Panc1 (cell line): Measurements from ENCODE around the gene PHOSPHO2. TPM values are rescaled to one million over a fixed set of nuclear protein-coding genes. Genes with fewer than 3 reads are reported as not detected.

Source experiments
- ATAC-seq: fragments of 200-7000 bp; cut with Tn5 transposase; 2 replicates; pipeline ENCODE4 v1.9.1; 2020; ENCODE audit warnings: mild to moderate bottlenecking, moderate library complexity
- BruUV-seq: library from RNA; stranded (reverse); fragments of 400-500 nt; replicated peaks from 2 replicates; lab custom pipeline; 2021; lab: Mats Ljungman, UMichigan
- CTCF ChIA-PET: fragments of 300-600 bp; sonication (Branson Sonifier 250); formaldehyde crosslinking; loops from one replicate; lab custom pipeline; 2022; ENCODE audit warnings: antibody characterized with exemption; lab: Charles Lee
- POLR2A ChIA-PET: fragments of 300-600 bp; sonication (Branson Sonifier 250); formaldehyde crosslinking; loops from one replicate; lab custom pipeline; 2022; ENCODE audit warnings: antibody characterized with exemption; lab: Charles Lee
- DNase-seq: peaks from one replicate; pipeline ENCODE4 v3.0.0-alpha.2; 2010; ENCODE audit warnings: low read depth, low spot score
- H3K27ac ChIP-seq: 2 replicates; pipeline ENCODE4 v1.5.1; 2011; ENCODE audit warnings: mild to moderate bottlenecking, low read length, inconsistent platforms
- H3K27me3 ChIP-seq: fragments of 200-500 bp; sonication (Bioruptor generic); 2 replicates; pipeline ENCODE4 v1.6.0; 2014; ENCODE audit warnings: low read length, inconsistent platforms; ENCODE audit not compliant: control insufficient read depth, insufficient read depth
- H3K36me3 ChIP-seq: fragments of 200-500 bp; sonication (Bioruptor generic); 2 replicates; pipeline ENCODE4 v1.5.1; 2014; ENCODE audit warnings: inconsistent platforms, mild to moderate bottlenecking, low read length, moderate library complexity; ENCODE audit not compliant: control insufficient read depth, insufficient read depth
- H3K4me1 ChIP-seq: 2 replicates; pipeline ENCODE4 v1.5.1; 2011; ENCODE audit warnings: inconsistent platforms, mild to moderate bottlenecking, low read length, moderate library complexity; ENCODE audit not compliant: control insufficient read depth, insufficient read depth
- H3K4me3 ChIP-seq, 2 experiments: 2 replicates each; pipeline ENCODE4 v1.5.1; 2011 to 2012; ENCODE audit warnings: low read depth in 2 of 2, low read length in 2 of 2, mild to moderate bottlenecking in 2 of 2, inconsistent platforms in 1 of 2, moderate library complexity in 1 of 2
- H3K9me3 ChIP-seq: fragments of 200-500 bp; sonication (Bioruptor generic); 2 replicates; pipeline ENCODE4 v1.5.1; 2014; ENCODE audit warnings: low read depth, mild to moderate bottlenecking, inconsistent platforms, low read length, moderate library complexity; ENCODE audit not compliant: control insufficient read depth, insufficient read depth
- POLR2AphosphoS5 ChIP-seq: IDR thresholded peaks from 2 replicates; pipeline ENCODE4 v1.6.1; 2012; ENCODE audit warnings: mild to moderate bottlenecking, low read depth, low read length, moderate library complexity
- SIN3A ChIP-seq: IDR thresholded peaks from 2 replicates; pipeline ENCODE4 v1.6.1; 2012; ENCODE audit warnings: low read depth, mild to moderate bottlenecking, low read length, moderate library complexity, borderline replicate concordance; ENCODE audit not compliant: insufficient read depth
- TCF7L2 ChIP-seq: IDR thresholded peaks from 2 replicates; pipeline ENCODE4 v1.6.1; 2011; ENCODE audit warnings: mild to moderate bottlenecking, low read depth, low read length, inconsistent platforms
- in situ Hi-C: cut with HindIII; loops from 2 replicates; pipeline ENCODE4 v1.10.0; 2016; ENCODE audit warnings: low sequenced_read_pairs, low pct_unique_long_range_greater_than_20kb
- intact Hi-C: fragments of 100-400 bp; cut with micrococcal nuclease; formaldehyde crosslinking; loops from one replicate; pipeline ENCODE4 v1.10.0; 2022; ENCODE audit not compliant: unreplicated experiment
- total RNA-seq: library from RNA; stranded (reverse); gene quantifications from one replicate; pipeline ENCODE4 v1.2.1, GENCODE V29; 2021; ENCODE audit not compliant: unreplicated experiment
- TF ChIP-seq, protein P1 (sequence below), 2 experiments: IDR thresholded peaks; 2 replicates each; pipeline ENCODE4 v1.6.1; 2011 to 2012; ENCODE audit warnings: low read depth in 2 of 2, control low read depth in 1 of 2, low read length in 1 of 2, mild to moderate bottlenecking in 1 of 2, moderate library complexity in 1 of 2; ENCODE audit not compliant: insufficient read depth in 1 of 2
- TF ChIP-seq, protein P2 (sequence below): fragments of 450-650 bp; IDR thresholded peaks from 2 replicates; pipeline ENCODE4 v1.5.1; 2017; ENCODE audit warnings: mild to moderate bottlenecking

PHOSPHO2 gene
- total RNA-seq, 1 experiment from 2014 or later: 6.2 TPM

DNA sequence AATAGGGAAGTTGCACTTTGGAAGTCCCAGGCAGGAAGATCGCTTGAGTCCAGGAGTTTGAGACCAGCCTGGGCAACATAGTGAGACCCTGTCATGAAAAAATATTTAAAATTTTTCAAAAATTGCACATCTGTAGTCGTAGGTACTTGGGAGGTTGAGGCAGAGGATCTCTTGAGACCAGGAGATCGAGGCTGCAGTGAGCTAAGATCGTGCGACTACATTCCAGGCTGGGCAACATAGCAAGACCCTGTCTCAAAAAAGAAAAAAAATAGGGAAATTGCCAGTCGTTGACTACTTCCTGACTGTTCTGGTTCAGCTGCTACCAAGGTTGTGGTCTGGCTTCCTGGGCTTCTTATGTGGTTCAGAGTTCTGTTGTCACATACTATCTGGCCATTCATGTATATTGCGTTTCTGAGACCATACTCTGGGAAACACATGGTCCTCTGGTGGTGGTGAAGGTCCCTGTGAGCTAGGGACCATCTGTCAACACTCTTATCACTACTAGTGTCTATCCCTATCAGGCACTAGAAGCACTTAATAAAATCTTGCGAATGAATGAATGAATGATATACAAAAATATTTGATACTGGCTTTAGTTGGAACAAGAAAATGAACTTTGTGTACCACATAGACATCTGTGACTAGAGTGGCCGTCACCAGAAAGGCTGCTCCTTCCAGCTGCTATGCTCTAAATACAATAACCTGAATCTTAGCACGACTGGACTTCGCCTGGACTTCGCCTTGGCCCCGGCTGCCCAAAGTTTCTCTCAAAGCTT, 38.5 kb downstream of the PHOSPHO2 start:
- no peaks in the 10 kb centered on the region for H3K27me3 ChIP-seq
- peak overlapping the region; percentile 59 to 61 for H3K4me3 ChIP-seq
- peaks cover 2% of the 10 kb centered on the region; the same call in 1 of the 2 replicates for H3K36me3 ChIP-seq
- BruUV-seq: no TSS peak
- no peak for TF ChIP-seq SIN3A
- TF ChIP-seq, protein P1, sequence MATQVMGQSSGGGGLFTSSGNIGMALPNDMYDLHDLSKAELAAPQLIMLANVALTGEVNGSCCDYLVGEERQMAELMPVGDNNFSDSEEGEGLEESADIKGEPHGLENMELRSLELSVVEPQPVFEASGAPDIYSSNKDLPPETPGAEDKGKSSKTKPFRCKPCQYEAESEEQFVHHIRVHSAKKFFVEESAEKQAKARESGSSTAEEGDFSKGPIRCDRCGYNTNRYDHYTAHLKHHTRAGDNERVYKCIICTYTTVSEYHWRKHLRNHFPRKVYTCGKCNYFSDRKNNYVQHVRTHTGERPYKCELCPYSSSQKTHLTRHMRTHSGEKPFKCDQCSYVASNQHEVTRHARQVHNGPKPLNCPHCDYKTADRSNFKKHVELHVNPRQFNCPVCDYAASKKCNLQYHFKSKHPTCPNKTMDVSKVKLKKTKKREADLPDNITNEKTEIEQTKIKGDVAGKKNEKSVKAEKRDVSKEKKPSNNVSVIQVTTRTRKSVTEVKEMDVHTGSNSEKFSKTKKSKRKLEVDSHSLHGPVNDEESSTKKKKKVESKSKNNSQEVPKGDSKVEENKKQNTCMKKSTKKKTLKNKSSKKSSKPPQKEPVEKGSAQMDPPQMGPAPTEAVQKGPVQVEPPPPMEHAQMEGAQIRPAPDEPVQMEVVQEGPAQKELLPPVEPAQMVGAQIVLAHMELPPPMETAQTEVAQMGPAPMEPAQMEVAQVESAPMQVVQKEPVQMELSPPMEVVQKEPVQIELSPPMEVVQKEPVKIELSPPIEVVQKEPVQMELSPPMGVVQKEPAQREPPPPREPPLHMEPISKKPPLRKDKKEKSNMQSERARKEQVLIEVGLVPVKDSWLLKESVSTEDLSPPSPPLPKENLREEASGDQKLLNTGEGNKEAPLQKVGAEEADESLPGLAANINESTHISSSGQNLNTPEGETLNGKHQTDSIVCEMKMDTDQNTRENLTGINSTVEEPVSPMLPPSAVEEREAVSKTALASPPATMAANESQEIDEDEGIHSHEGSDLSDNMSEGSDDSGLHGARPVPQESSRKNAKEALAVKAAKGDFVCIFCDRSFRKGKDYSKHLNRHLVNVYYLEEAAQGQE (IDR thresholded peaks at IDR 0.05; ENCODE audit: insufficient read depth in 1 of 2, low read depth in 2 of 2, low read length in 1 of 2): no peak
- TF ChIP-seq, protein P2, sequence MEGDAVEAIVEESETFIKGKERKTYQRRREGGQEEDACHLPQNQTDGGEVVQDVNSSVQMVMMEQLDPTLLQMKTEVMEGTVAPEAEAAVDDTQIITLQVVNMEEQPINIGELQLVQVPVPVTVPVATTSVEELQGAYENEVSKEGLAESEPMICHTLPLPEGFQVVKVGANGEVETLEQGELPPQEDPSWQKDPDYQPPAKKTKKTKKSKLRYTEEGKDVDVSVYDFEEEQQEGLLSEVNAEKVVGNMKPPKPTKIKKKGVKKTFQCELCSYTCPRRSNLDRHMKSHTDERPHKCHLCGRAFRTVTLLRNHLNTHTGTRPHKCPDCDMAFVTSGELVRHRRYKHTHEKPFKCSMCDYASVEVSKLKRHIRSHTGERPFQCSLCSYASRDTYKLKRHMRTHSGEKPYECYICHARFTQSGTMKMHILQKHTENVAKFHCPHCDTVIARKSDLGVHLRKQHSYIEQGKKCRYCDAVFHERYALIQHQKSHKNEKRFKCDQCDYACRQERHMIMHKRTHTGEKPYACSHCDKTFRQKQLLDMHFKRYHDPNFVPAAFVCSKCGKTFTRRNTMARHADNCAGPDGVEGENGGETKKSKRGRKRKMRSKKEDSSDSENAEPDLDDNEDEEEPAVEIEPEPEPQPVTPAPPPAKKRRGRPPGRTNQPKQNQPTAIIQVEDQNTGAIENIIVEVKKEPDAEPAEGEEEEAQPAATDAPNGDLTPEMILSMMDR: no peak
- H3K9me3 ChIP-seq: no peaks in the 10 kb centered on the region
- CTCF ChIA-PET: no interaction called here
- ATAC-seq: peak; percentile 36
- in situ Hi-C loops: no loop called here
- intact Hi-C loops: no loop called here
- peaks cover 18% of the 10 kb centered on the region; the same call in 1 of the 2 replicates for H3K4me1 ChIP-seq
- H3K27ac ChIP-seq: no peak overlapping the region
- POLR2A ChIA-PET: no interaction called here
- DNase-seq: no peak

DNA sequence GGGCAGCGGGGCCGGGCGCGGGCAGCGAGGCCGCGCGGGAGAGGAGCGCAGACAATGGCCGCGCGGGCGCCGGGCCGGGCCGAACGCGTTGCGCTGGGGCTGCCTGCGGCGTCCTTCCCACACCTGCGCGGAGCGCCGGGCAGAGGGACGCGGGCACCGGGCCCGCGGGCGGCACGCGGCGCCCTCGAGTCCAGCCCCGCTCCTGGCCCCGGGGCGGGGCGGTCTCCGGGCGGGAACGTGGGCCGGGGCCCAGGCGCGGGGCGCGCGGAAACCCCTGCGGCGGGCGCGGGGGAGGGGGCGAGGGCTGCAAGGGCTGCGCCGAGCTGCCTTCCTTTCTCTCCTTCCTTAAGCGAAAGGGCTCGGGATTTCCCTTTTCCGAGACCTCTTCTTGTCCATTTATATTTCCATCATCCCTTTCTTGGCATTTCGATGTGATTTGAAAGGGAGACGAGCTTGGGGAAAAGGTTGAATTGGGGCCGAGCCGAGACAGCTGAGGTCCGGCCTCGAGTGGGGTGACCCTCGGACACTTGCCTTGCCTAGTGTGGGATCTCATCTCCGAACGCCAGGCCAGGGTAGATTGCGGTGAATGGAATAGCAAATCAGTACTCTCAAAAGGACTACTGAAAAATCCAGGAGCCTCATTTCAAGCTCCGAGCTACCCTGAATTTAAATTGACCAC, 40.0 kb downstream of the PHOSPHO2 start:
- no peak for DNase-seq
- H3K4me1 ChIP-seq: peaks cover 18% of the 10 kb centered on the region; the same call in 1 of the 2 replicates
- in situ Hi-C loops (no loop called here), intact Hi-C loops (no loop called here)
- ChIA-PET CTCF (no interaction called here), POLR2A (interaction anchor here (0.6 kb wide), 1 partner anchor 48 kb away, joined by 3 read pairs; no protein-coding TSS in a partner anchor)
- TF ChIP-seq SIN3A (0 out of 2 replicates have a peak, but pooled peaks have one; percentile 33), POLR2AphosphoS5 (no peak), TCF7L2 (no peak)
- TF ChIP-seq, protein P2: no peak
- TF ChIP-seq, protein P1 (IDR thresholded peaks at IDR 0.05; ENCODE audit: insufficient read depth in 1 of 2, low read depth in 2 of 2, low read length in 1 of 2): no peak
- no TSS peak for BruUV-seq
- H3K27ac ChIP-seq: peak overlapping the region; percentile 21; the same call in 1 of the 2 replicates
- peak overlapping the region; percentile 52 to 61 for H3K4me3 ChIP-seq
- H3K27me3 ChIP-seq: no peaks in the 10 kb centered on the region
- peaks cover 2% of the 10 kb centered on the region; the same call in 1 of the 2 replicates for H3K36me3 ChIP-seq
- no peaks in the 10 kb centered on the region for H3K9me3 ChIP-seq
- ATAC-seq: peak; percentile 75
